BLaER1 (cell line): ENCODE results near the gene PTPRE.

ENCODE experiments used
- H3K27ac ChIP-seq: shearing (Covaris generic); formaldehyde crosslinking; 2 replicates; pipeline ENCODE4 v1.8.1; 2022
- H3K27me3 ChIP-seq: shearing (Covaris generic); formaldehyde crosslinking; 2 replicates; pipeline ENCODE4 v1.8.1; 2022
- H3K36me3 ChIP-seq: shearing (Covaris generic); formaldehyde crosslinking; 2 replicates; pipeline ENCODE4 v1.8.1; 2022
- H3K4me1 ChIP-seq: shearing (Covaris generic); formaldehyde crosslinking; 2 replicates; pipeline ENCODE4 v1.8.1; 2022
- H3K4me2 ChIP-seq: shearing (Covaris generic); formaldehyde crosslinking; 2 replicates; pipeline ENCODE4 v1.8.1; 2022
- H3K4me3 ChIP-seq: shearing (Covaris generic); formaldehyde crosslinking; 2 replicates; pipeline ENCODE4 v1.8.1; 2022
- H3K9ac ChIP-seq: shearing (Covaris generic); formaldehyde crosslinking; 2 replicates; pipeline ENCODE4 v1.8.1; 2022
- H3K9me3 ChIP-seq: shearing (Covaris generic); formaldehyde crosslinking; 2 replicates; pipeline ENCODE4 v1.8.1; 2022
- H4K20me1 ChIP-seq: shearing (Covaris generic); formaldehyde crosslinking; 2 replicates; pipeline ENCODE4 v1.8.1; 2022
- Cebpa-rat ChIP-seq: shearing (Covaris generic); IDR thresholded peaks from 2 replicates; pipeline ENCODE4 v1.8.1; 2022

Gene PTPRE

DNA sequence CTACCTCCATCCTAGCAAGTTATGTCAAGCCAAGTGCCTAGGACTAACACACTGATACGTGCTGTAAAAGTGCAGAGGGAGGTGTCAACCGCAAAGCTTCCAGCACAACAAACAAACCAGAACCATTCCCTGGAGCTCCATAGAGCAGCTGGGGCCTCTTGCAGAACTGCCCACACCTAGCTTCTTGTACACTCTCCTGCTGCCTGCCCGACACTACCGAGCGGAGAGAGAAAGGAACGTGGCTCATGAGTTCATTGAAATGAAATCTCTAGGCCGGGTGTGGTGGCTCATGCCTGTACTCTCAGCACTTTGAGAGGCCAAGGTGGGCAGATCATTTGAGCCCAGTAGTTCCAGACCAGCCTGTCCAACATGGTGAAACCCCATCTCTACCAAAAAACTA lies 145.8 kb downstream of the PTPRE start:
- peak overlapping the region; percentile 54; the same call in 1 of the 2 replicates for H3K27ac ChIP-seq
- H3K4me3 ChIP-seq = no peak overlapping the region
- H3K9ac ChIP-seq = no peak overlapping the region
- peak overlapping the region; percentile 93 for H3K4me2 ChIP-seq
- H4K20me1 ChIP-seq = peaks cover 75% of the 10 kb centered on the region
- peaks cover 81% of the 10 kb centered on the region for H3K4me1 ChIP-seq
- no peaks in the 10 kb centered on the region for H3K27me3 ChIP-seq
- H3K9me3 ChIP-seq = no peaks in the 10 kb centered on the region
- H3K36me3 ChIP-seq = peaks cover 83% of the 10 kb centered on the region
- TF ChIP-seq Cebpa-rat = no peak

DNA sequence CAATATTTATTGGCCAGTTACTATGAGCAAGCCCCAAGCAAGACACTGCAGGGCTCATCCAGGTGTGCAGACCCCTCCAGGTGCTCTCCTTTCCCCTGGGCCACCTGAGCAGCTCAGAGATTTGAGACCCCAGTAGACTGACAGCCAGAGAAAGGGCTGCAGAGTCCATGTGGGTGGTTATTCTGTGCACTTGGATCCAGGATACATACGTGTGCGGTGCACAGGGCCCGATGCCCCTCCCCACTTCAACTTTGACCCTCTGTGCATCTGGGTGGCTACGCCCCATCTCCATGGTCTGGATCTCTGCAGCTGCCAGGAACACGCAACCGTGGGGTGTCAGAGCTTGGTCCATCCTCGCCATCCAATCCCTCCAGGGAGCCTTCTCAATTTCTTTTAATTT lies 146.5 kb downstream of the PTPRE start:
- H3K27me3 ChIP-seq = no peaks in the 10 kb centered on the region
- peaks cover 82% of the 10 kb centered on the region for H4K20me1 ChIP-seq
- no peak overlapping the region; the same call in 1 of the 2 replicates for H3K27ac ChIP-seq

DNA sequence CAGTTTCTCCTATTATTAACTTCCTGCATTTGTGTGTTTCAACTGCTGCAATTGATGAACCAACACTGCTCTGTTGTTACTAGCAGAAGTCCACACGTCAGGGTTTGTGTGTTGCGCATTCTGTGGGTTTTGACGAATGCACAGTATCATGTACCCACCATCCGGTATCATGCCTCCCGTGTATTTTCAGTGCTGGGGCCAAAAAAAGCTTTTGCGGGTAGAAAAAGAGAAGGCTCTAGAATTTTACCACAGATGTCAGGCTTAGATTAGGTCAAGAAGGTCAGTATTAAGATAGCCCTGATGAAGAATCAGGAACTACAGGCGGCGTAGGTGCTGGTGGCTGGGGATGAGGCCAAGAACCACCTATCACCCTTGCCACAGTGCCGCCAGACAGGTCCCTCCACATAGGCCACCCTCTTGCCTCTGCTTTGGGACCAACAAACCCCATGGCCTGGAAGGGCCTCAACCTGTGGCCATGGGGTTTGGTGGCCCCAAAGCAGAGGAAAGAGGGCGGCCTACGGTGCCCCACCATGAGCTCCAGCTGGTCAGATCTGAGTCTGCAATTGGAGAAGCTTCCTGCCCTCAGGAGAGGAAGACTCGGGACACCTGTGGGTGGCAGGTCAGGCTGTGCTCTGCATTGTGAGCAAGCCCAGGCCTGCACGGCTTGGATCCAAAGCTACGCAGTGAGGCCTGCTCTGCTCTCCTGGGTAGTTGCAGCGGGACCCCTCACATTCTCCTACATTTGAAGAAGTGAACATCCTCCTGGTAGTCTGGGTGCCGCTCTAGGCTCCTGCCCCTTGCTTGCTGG lies 147.5 kb downstream of the PTPRE start:
- H3K36me3 ChIP-seq = peaks cover 98% of the 10 kb centered on the region
- no peak overlapping the region for H3K4me2 ChIP-seq
- H3K9me3 ChIP-seq = no peaks in the 10 kb centered on the region
- H4K20me1 ChIP-seq = peaks cover 92% of the 10 kb centered on the region
- no peaks in the 10 kb centered on the region for H3K27me3 ChIP-seq
- no peak for TF ChIP-seq Cebpa-rat
- H3K9ac ChIP-seq = no peak overlapping the region
- H3K4me3 ChIP-seq = no peak overlapping the region
- peaks cover 91% of the 10 kb centered on the region for H3K4me1 ChIP-seq
- peak overlapping the region; percentile 50 for H3K27ac ChIP-seq

More for the DNA sequence above, 146.5 kb downstream of the PTPRE start:
- H3K9ac ChIP-seq = no peak overlapping the region
- peaks cover 90% of the 10 kb centered on the region for H3K36me3 ChIP-seq
- no peak for TF ChIP-seq Cebpa-rat
- H3K9me3 ChIP-seq = no peaks in the 10 kb centered on the region
- 0 out of 2 replicates have a peak overlapping the region, but pooled peaks have one; percentile 93 for H3K4me2 ChIP-seq
- no peak overlapping the region for H3K4me3 ChIP-seq
- H3K4me1 ChIP-seq = peaks cover 87% of the 10 kb centered on the region

DNA sequence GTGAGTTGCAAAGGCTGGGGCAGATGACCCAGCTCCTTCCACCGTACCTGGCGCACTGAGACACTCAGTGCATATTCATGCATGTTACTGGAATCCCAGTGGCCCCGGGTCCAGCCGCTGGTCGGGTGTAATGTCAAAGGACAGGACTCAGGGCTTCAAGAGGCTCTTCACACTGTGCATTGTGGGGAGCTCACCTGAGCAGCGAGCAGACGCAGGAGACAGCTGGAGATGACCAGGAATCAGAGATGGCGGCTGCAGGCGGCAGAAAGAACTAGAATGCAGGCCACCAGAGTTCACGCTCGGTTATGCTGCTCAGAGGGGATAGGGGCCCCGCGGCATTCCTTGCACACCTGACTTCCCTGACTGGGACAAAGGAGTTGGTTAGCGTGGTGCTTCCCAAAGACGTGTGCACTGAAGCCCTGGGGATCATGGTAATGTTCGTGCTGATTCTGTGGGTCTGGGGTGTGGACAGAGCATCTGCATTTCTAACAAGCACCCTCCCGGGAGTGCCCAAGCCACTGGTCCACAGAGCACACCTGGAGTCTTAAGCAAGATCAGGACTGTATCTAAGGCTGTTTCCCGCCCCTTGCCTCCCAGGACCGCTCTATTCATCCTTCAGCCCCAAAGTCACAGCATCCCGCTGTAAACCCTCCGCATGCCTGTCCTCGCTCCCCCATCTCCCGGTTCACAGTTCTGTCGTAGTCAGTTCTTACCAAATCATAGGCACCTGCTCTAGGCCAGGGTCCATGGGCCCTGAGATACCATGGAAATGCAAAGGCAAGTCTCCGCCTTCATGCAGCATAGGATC lies 148.4 kb downstream of the PTPRE start:
- H3K4me3 ChIP-seq = no peak overlapping the region
- peaks cover 92% of the 10 kb centered on the region for H3K4me1 ChIP-seq
- H3K9ac ChIP-seq = no peak overlapping the region
- no peak for TF ChIP-seq Cebpa-rat
- no peak overlapping the region for H3K4me2 ChIP-seq
- H3K27me3 ChIP-seq = no peaks in the 10 kb centered on the region
- no peaks in the 10 kb centered on the region for H3K9me3 ChIP-seq
- peaks cover 99% of the 10 kb centered on the region for H3K36me3 ChIP-seq
- H4K20me1 ChIP-seq = peaks cover 91% of the 10 kb centered on the region
- peak overlapping the region; percentile 50; the same call in 1 of the 2 replicates for H3K27ac ChIP-seq

DNA sequence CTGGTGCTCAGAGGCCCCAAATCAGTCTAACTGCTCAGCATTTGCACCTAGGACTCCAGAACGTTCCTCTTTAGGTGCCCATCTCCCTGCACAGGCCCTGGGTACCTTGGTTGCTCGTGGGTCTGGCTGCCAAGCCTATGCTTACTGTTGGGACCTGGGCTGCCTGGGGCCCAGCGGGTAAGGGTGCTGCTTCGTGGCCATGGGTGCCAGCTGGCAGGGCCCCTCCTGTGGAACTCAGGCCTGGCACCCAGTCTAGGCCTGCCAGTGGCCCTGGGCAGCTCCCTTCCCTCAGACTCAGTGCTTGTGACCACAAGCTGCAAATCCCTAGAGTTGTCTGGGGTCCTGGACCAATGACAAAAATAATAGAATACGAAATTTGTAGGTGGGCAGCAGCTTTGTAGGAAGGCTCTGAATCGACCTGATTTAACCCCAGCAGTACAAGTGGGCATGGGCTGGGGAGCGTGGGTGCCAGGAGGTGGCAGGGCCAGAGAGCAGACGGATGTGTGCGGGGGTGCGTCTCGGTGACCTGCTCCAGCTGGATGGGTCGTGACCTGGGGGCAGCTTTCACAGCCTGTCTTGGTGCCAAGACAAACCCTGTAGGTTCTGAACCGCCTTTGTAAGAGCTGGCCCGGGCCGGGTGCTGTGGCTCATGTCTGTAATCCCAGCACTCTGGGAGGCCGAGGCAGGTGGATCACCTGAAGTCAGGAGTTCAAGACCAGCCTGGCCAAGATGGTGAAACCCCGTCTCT lies 149.6 kb downstream of the PTPRE start:
- Histone ChIP-seq H3K4me2 (no peak overlapping the region), H3K9me3 (no peaks in the 10 kb centered on the region), H3K36me3 (peaks cover 96% of the 10 kb centered on the region), H3K27me3 (no peaks in the 10 kb centered on the region), H3K4me1 (peaks cover 92% of the 10 kb centered on the region), H3K4me3 (no peak overlapping the region), H3K9ac (no peak overlapping the region), H4K20me1 (peaks cover 79% of the 10 kb centered on the region), H3K27ac (no peak overlapping the region)
- TF ChIP-seq Cebpa-rat = no peak

- Histone ChIP-seq H3K36me3 (peaks cover 82% of the 10 kb centered on the region), H3K4me3 (no peak overlapping the region), H3K27me3 (no peaks in the 10 kb centered on the region), H3K4me1 (peaks cover 90% of the 10 kb centered on the region), H4K20me1 (peaks cover 62% of the 10 kb centered on the region), H3K4me2 (peak overlapping the region; percentile 97), H3K9ac (0 out of 2 replicates have a peak overlapping the region, but pooled peaks have one; percentile 46), H3K27ac (peak overlapping the region; percentile 98), H3K9me3 (no peaks in the 10 kb centered on the region)
- TF ChIP-seq Cebpa-rat = no peak
Measured at GRCh38 chr10:128058106-128058749, 151.3 kb downstream of the PTPRE start.

DNA sequence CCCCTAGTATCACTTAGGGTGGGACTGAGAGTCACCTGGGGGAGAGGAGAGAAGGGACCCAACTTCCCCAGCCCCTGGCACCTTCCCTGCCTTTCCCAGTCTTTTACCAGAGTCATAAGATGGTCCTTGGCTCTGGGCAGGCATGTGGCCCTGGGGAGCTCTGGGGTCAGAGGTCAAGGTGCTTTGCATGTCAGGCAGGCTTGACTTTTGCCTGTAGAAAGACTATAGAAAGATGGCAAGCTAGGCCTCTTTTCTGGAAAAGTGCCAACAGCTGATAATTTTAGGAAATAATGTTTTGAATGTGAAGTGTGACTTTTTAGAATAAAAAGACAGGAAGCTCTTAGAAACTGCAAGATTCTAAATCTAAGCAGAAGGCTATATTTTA lies 151.8 kb downstream of the PTPRE start:
- Histone ChIP-seq H3K36me3 (peaks cover 77% of the 10 kb centered on the region), H4K20me1 (peaks cover 57% of the 10 kb centered on the region), H3K27ac (peak overlapping the region; percentile 98), H3K4me2 (peak overlapping the region; percentile 97), H3K4me1 (peaks cover 90% of the 10 kb centered on the region), H3K4me3 (no peak overlapping the region), H3K9me3 (no peaks in the 10 kb centered on the region), H3K9ac (peak overlapping the region; percentile 46; the same call in 1 of the 2 replicates), H3K27me3 (no peaks in the 10 kb centered on the region)
- TF ChIP-seq Cebpa-rat = no peak

- Histone ChIP-seq H3K4me2 (peak overlapping the region; percentile 97), H3K27ac (peak overlapping the region; percentile 98), H3K4me1 (peaks cover 90% of the 10 kb centered on the region), H3K27me3 (no peaks in the 10 kb centered on the region), H3K36me3 (peaks cover 70% of the 10 kb centered on the region), H3K9me3 (no peaks in the 10 kb centered on the region), H3K9ac (peak overlapping the region; percentile 46; the same call in 1 of the 2 replicates), H3K4me3 (no peak overlapping the region), H4K20me1 (peaks cover 51% of the 10 kb centered on the region)
- no peak for TF ChIP-seq Cebpa-rat
Measured at GRCh38 chr10:128059266-128059981, 152.5 kb downstream of the PTPRE start.
